ENCODE data around the gene TRMT1. TPM values are rescaled to one million over a fixed set of nuclear protein-coding genes. Genes with fewer than 3 reads are reported as not detected.
A peak's percentile ranks its signal among the peaks of the same experiment; 100 is the strongest.

Gene TRMT1
- total RNA-seq, 1 experiment from 2014 or later = 109 TPM

DNA sequence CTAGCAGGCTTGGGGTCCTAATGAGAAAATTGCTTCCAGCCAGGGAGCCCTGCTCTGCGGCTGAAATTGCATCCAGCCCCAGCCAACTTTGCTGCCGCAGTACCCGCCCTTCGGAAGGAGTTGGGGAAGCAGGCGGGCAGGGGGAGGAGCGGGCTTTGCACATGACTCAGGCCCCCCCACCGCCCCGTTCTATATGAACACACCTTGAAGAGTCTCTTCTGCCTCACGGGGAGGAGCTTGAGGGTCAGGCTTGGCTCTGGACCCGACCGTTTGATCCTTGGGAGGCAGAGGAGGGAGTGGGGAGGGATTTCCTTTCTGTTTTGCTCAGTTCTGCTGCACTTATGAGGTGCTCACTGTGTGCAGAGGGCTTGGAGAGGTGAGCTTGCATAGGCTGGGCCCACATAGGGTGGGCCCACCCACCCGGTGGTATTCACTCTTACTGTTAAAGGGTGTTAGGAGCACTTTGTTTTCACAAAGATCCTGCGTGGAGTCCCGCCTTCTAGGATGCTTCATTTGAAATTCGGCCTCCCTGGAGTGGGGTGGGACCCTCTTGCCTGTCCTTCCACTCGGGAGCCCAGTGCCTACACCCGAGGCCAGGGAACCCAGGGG lies 60.4 kb downstream of the TRMT1 start:
- H3K36me3 ChIP-seq (ENCODE audit: insufficient read depth, low read length, poor library complexity, severe bottlenecking) = no peaks in the 10 kb centered on the region
- CTCF ChIA-PET = interaction anchor here (1.1 kb wide), 1 partner anchor 22 kb away, joined by 4 read pairs; no protein-coding TSS in a partner anchor
- H3K4me1 ChIP-seq (ENCODE audit: insufficient read depth, low read length, poor library complexity, severe bottlenecking) = peaks cover 90% of the 10 kb centered on the region
- H3K4me3 ChIP-seq (ENCODE audit: low read depth, low read length, poor library complexity, severe bottlenecking) = no peak overlapping the region
- no peaks in the 10 kb centered on the region for H3K9me3 ChIP-seq (ENCODE audit: low read depth, low read length, poor library complexity, severe bottlenecking)
- POLR2A ChIA-PET (ENCODE audit: low non-redundant PET) = interaction anchor here (0.6 kb wide), 1 partner anchor 157 kb away, joined by 3 read pairs; no protein-coding TSS in a partner anchor
- no TSS peak for BruUV-seq (replicated peaks)
- TF ChIP-seq, protein P1, sequence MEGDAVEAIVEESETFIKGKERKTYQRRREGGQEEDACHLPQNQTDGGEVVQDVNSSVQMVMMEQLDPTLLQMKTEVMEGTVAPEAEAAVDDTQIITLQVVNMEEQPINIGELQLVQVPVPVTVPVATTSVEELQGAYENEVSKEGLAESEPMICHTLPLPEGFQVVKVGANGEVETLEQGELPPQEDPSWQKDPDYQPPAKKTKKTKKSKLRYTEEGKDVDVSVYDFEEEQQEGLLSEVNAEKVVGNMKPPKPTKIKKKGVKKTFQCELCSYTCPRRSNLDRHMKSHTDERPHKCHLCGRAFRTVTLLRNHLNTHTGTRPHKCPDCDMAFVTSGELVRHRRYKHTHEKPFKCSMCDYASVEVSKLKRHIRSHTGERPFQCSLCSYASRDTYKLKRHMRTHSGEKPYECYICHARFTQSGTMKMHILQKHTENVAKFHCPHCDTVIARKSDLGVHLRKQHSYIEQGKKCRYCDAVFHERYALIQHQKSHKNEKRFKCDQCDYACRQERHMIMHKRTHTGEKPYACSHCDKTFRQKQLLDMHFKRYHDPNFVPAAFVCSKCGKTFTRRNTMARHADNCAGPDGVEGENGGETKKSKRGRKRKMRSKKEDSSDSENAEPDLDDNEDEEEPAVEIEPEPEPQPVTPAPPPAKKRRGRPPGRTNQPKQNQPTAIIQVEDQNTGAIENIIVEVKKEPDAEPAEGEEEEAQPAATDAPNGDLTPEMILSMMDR (conservative IDR thresholded peaks at IDR 0.05; ENCODE audit: low read depth, low read length) = no peak
- TF ChIP-seq EZH2 (IDR thresholded peaks at IDR 0.05; ENCODE audit: borderline replicate concordance, low read depth, low read length, poor library complexity, severe bottlenecking) = no peak
- H3K27ac ChIP-seq (ENCODE audit: low read depth, low read length, poor library complexity, severe bottlenecking) = peak overlapping the region; percentile 78
- intact Hi-C loops (cut with micrococcal nuclease; ENCODE audit: unreplicated experiment) = no loop called here
- no peaks in the 10 kb centered on the region for H3K27me3 ChIP-seq (replicated peaks; ENCODE audit: insufficient read depth, low read depth, low read length, poor library complexity)
- DNase-seq (ENCODE audit: low spot score) = peak; percentile 26

DNA sequence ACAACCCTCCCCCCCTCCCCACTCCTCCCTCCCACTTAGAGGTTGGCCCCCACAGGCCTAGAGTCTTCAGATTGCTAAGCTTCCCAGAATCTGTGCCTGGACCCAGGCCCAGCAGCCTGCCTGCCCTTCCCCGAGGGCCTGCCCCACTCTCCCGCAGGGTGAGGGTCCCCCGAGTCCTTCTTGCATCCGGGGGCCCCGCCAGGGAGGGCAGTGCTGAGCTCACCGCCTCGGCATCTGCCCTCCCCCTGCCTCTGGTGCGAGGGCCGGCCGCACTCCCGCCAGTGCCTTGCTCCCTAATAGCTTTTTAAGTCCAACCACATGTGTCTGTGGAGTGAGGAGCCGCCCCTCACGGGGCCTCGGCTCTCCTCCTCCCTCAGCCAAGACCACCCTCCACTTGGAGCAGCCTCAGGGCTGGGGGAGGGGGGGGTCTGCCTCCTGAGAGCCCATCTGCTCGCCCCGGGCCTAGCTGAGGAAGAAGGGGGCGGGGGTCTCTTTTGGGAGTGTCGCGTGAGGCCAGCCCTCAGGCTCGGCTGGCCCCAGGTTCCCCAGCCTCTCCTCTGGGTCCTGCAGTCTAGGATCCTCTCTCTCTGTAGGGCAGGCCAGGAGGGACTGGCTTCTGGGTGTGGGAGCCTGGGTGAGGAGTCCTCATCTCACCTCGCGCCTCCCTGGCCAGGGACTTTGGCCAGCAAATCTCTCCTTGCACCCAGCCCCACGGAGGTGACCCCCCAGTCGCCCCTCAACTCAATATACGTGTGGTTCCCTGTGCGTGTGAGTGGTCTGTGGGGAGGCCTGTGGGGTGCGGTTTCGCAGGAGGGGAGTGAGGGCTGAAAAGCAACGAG lies 61.1 kb downstream of the TRMT1 start:
- Histone ChIP-seq H3K9me3 (ENCODE audit: low read depth, low read length, poor library complexity, severe bottlenecking) (no peaks in the 10 kb centered on the region), H3K4me3 (ENCODE audit: low read depth, low read length, poor library complexity, severe bottlenecking) (no peak overlapping the region), H3K27me3 (replicated peaks; ENCODE audit: insufficient read depth, low read depth, low read length, poor library complexity) (no peaks in the 10 kb centered on the region), H3K36me3 (ENCODE audit: insufficient read depth, low read length, poor library complexity, severe bottlenecking) (no peaks in the 10 kb centered on the region), H3K27ac (ENCODE audit: low read depth, low read length, poor library complexity, severe bottlenecking) (peak overlapping the region; percentile 78), H3K4me1 (ENCODE audit: insufficient read depth, low read length, poor library complexity, severe bottlenecking) (peaks cover 86% of the 10 kb centered on the region)
- ChIA-PET POLR2A (ENCODE audit: low non-redundant PET) (interaction anchor here (0.6 kb wide), 2 partner anchors 13 to 157 kb away, joined by 3 read pairs; no protein-coding TSS in a partner anchor), CTCF (interaction anchor here (1.1 to 1.5 kb wide), 2 partner anchors 21 kb away, joined by 4 to 6 read pairs; no protein-coding TSS in a partner anchor)
- intact Hi-C loops (cut with micrococcal nuclease; ENCODE audit: unreplicated experiment) = no loop called here
- TF ChIP-seq, protein P1 (conservative IDR thresholded peaks at IDR 0.05; ENCODE audit: low read depth, low read length) = no peak
- no peak for TF ChIP-seq EZH2 (IDR thresholded peaks at IDR 0.05; ENCODE audit: borderline replicate concordance, low read depth, low read length, poor library complexity, severe bottlenecking)
- no TSS peak for BruUV-seq (replicated peaks)
- peak; percentile 29 for DNase-seq (ENCODE audit: low spot score)

Other genes starting within 250 kb of the TRMT1 start
- 22.7 and 27.8 TPM in 2 replicates for gene DNASE2, start 235.3 kb downstream of the TRMT1 start, total RNA-seq (2021)
- 0.30 and 0.57 TPM in 2 replicates for gene KLF1, start 229.5 kb downstream of the TRMT1 start, total RNA-seq (2021)
- 47.3 and 58.7 TPM in 2 replicates for gene GCDH, start 225.6 kb downstream of the TRMT1 start, total RNA-seq (2021)
- 0.71 and 1.8 TPM in 2 replicates for gene SYCE2, start 197.4 kb downstream of the TRMT1 start, total RNA-seq (2021)
- 150 and 162 TPM in 2 replicates for gene FARSA, start 183.0 kb downstream of the TRMT1 start, total RNA-seq (2021)
- gene CALR, start 178.1 kb downstream of the TRMT1 start, total RNA-seq (2021) = 994 and 1,019 TPM in 2 replicates
- gene RAD23A, start 170.9 kb downstream of the TRMT1 start, total RNA-seq (2021) = 183 and 186 TPM in 2 replicates
- 61.1 and 67.5 TPM in 2 replicates for gene GADD45GIP1, start 159.5 kb downstream of the TRMT1 start, total RNA-seq (2021)
- gene DAND5, start 147.2 kb downstream of the TRMT1 start, total RNA-seq (2021) = 0.17 TPM in 2 replicates
- gene NFIX, start 121.3 kb downstream of the TRMT1 start, total RNA-seq (2021) = 69.7 and 77.9 TPM in 2 replicates
- gene LYL1, start 13.9 kb downstream of the TRMT1 start, total RNA-seq (2021) = not detected in 2 replicates
- 119 and 126 TPM in 2 replicates for gene NACC1, start 1.5 kb upstream of the TRMT1 start, total RNA-seq (2021)
- 63.3 and 69.5 TPM in 2 replicates for gene STX10, start 33.6 kb upstream of the TRMT1 start, total RNA-seq (2021)
- 148 and 164 TPM in 2 replicates for gene IER2, start 33.7 kb upstream of the TRMT1 start, total RNA-seq (2021)